Measurements from ENCODE around the gene OR6S1.

OR6S1 gene

DNA sequence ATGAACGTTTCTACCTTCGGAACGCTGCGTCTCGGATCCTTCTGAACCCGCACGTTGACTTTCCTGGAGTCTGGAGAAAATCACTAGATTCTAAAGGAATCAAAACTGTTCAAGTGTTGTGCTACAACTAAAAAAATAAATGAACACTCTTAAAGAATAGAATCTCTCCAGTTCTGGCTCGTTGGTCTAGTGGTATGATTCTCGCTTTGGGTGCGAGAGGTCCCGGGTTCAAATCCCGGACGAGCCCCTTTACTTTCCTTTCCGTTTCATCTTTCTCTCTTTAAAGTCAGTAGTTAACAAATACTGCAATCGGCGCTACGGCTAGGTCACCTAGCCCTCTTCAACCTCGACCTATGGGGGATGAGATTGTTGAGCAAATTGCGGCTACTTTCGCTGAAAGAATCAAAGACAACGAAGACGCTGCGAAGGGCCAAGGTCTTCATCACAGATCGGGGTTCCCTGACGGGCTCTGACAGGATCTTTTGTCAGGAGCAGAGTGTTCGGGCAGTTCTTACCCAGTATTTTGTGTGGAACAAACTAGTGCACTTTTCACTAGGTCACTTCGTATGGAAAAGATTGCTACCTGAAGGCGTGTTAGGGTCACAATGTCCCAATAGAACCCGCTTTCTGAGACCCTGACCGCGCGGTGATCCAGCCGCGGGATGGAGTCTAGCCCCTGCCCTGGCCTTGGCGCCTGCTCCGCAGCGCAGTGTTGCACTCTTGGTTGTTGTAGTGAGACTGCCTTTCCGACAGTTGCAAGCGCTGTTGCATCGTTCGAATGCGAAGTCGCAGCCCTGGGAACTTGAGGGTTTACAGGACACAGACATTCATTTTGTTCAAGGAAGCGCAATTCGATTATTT lies 8.4 kb downstream of the OR6S1 start:
- TF ChIP-seq, protein P1, sequence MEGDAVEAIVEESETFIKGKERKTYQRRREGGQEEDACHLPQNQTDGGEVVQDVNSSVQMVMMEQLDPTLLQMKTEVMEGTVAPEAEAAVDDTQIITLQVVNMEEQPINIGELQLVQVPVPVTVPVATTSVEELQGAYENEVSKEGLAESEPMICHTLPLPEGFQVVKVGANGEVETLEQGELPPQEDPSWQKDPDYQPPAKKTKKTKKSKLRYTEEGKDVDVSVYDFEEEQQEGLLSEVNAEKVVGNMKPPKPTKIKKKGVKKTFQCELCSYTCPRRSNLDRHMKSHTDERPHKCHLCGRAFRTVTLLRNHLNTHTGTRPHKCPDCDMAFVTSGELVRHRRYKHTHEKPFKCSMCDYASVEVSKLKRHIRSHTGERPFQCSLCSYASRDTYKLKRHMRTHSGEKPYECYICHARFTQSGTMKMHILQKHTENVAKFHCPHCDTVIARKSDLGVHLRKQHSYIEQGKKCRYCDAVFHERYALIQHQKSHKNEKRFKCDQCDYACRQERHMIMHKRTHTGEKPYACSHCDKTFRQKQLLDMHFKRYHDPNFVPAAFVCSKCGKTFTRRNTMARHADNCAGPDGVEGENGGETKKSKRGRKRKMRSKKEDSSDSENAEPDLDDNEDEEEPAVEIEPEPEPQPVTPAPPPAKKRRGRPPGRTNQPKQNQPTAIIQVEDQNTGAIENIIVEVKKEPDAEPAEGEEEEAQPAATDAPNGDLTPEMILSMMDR (IDR thresholded peaks at IDR 0.05; ENCODE audit: low read depth, low read length) = no peak
- DNase-seq (ENCODE audit: extremely low read depth, low read depth) = peak; percentile 58

DNA sequence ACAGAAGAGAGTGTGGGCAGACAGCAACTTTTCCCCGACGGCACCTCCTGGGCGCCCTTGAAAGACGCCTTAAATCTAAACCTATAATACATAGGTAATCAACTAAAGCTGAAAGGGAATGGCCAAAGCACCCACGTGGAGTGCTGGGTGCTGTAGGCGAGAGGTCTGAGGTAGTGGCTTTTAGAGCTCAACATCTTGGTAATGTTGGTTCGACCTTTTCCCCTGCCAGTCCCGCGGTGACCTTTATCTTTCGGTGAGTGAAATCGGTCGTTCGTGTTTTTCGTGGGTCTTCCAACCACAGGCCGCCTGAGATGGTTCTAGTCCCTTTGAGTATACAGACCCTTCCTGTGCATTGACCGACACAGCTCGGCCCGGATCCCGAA lies 9.1 kb downstream of the OR6S1 start:
- no peak for DNase-seq (ENCODE audit: extremely low read depth, low read depth)

DNA sequence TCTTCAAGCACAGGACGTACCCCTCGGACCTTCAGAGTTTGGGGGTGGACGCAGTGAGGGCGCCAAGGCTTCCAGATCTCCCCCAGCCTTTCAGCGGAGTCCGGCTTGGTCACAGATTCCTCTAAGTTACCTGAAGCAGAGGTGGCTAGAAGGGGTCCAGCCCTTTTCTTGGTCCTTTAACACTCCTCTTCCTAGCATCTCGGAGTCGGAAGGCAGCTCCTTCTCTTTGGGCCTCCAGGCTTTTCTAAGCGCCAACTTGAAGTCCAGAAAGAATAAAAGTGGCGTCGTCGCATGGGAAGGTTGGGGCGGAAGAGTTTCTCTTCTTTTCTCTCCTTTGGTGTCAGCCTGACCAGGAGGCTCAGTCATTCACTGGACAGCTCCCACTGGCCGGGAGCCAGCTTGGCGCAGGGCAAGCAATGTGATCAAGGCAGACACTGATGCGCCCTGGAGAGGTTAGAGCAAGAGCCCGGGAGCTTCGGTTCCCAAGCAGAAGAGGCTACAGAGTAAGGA lies 9.6 kb downstream of the OR6S1 start:
- no peak for DNase-seq (ENCODE audit: extremely low read depth, low read depth)
- TF ChIP-seq, protein P1 (IDR thresholded peaks at IDR 0.05; ENCODE audit: low read depth, low read length) = no peak

More for the DNA sequence above, 9.1 kb downstream of the OR6S1 start:
- TF ChIP-seq, protein P1 (IDR thresholded peaks at IDR 0.05; ENCODE audit: low read depth, low read length) = no peak

- TF ChIP-seq, protein P1 (IDR thresholded peaks at IDR 0.05; ENCODE audit: low read depth, low read length) = no peak
- no peak for DNase-seq (ENCODE audit: extremely low read depth, low read depth)
These were observed 10.2 kb downstream of the OR6S1 start for GRCh38 chr14:20631023-20631879.

DNA sequence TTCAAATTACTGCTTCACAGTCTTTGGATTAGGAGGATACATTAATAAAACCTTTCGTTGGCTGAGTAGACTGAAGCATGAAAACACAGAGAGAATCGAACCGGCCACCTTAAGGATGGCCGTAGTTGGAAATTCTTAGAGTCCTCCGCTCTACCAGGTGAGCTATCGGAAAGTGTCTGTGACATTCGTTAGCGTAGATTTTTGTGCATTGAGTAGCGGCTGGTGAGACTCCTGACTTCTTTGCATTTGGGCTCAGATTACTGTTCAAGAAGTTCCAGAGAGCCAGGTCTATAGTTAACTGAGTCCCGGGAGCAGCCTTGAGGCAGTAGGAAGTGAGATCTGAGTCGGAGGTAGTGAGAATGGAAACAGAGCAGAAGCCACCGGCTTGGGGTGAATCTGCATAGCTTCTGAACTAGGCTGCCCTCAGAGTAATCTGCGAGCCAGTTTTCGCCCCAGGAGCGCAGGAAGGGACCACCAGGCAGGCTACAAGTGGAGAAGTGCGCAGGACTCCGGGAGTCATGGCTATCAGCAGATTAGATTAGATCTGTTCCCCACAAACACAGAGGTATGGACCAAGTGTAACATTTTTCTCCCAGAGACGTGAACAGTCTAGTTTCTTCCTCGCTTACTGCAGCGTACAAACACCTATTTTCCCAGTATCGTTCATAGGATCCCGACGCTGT lies 11.0 kb downstream of the OR6S1 start:
- no peak for DNase-seq (ENCODE audit: extremely low read depth, low read depth)
- TF ChIP-seq, protein P1 (IDR thresholded peaks at IDR 0.05; ENCODE audit: low read depth, low read length) = no peak

DNA sequence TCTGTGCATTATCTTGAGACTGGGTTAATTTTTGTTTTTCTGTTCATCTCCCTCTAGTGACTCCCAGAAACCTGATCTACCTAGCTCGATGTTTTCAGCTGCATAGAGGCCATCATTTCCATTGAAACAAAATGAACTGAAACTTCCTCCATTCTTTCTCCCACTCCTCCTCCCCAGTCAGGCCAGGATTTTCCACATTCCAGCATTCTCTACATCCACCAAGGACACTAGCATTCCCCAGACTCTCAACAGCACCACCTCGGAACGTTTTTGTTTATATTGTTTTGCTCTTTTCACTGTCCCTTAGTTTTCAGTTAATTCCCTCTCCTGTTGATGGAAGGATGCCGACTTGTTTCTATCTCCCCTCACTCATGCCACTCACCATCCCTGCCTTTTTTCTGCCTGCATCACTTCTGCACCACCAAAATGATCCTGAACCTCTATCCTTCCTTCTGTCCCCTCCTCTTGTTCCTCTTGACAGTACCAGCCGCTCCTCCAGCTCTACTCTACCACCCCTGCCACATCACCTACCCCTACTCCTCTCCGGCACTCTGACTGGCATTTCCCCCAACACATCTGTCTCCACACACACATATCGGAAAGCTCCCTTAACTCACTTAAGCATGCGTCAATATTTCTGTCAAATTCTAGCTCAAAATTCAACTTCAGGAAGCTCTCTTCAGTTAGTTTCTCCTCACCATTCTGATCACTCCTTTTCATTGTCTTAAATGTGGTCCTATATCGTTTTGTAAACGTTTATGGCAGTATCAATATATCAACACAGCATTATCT lies 13.2 kb downstream of the OR6S1 start:
- TF ChIP-seq, protein P1 (IDR thresholded peaks at IDR 0.05; ENCODE audit: low read depth, low read length) = no peak
- DNase-seq (ENCODE audit: extremely low read depth, low read depth) = no peak

Data from AG09319 (cell line).